Prostate gland (tissue), 2 donors: ENCODE data around the gene KIF18A. TPM values are rescaled to one million over a fixed set of nuclear protein-coding genes. Genes with fewer than 3 reads are reported as not detected.

Experiments
- DNase-seq: peaks from one replicate; pipeline ENCODE4 v3.0.0-alpha.2; 2019; ENCODE audit warnings: low spot score
- H3K27ac ChIP-seq, 2 donors: fragments of 200-600 bp; sonication (generic); 2 replicates each; pipeline ENCODE4 v1.5.1; 2017 to 2019
- H3K27me3 ChIP-seq: fragments of 200-600 bp; sonication (generic); replicated peaks from 2 replicates; pipeline ENCODE4 v1.5.1; 2019; ENCODE audit not compliant: insufficient read depth
- H3K36me3 ChIP-seq, 2 donors: fragments of 200-600 bp; sonication (generic); 1 replicate in 1 of 2; 2 replicates in 1 of 2; pipeline versions ENCODE4 v1.5.1 to v1.8.1; 2017 to 2019
- H3K4me1 ChIP-seq: fragments of 200-600 bp; sonication (generic); replicated peaks from 2 replicates; pipeline ENCODE4 v1.5.1; 2019
- H3K4me3 ChIP-seq, 2 donors: fragments of 200-600 bp; sonication (generic); 2 replicates each; pipeline ENCODE4 v1.5.1; 2017 to 2019
- H3K9me3 ChIP-seq: fragments of 200-600 bp; sonication (generic); 2 replicates; pipeline ENCODE4 v1.5.1; 2017
- CTCF ChIP-seq, 4 experiments: fragments of 200-600 bp in 2 of 4; fragments of 450-650 bp in 2 of 4; sonication (generic) in 2 of 4; IDR thresholded peaks; 1 replicate in 3 of 4; 2 replicates in 1 of 4; pipeline ENCODE4 v1.5.1; 2016 to 2019; ENCODE audit warnings: antibody characterized with exemption in 4 of 4, mild to moderate bottlenecking in 2 of 4, moderate library complexity in 2 of 4
- POLR2A ChIP-seq: fragments of 450-650 bp; IDR thresholded peaks from one replicate; pipeline ENCODE4 v1.6.1; 2016; ENCODE audit warnings: antibody characterized with exemption, mild to moderate bottlenecking
- POLR2AphosphoS5 ChIP-seq: sonication (generic); formaldehyde crosslinking; IDR thresholded peaks from one replicate; pipeline ENCODE4 v1.6.1; 2017; ENCODE audit warnings: antibody characterized with exemption
- WGBS: methylation state at CpG from one replicate; pipeline ENCODE4 v1.1.5; 2018; 5-methylcytosine and 5-hydroxymethylcytosine counted together
- intact Hi-C: fragments of 100-400 bp; cut with DNase I; formaldehyde crosslinking; loops from one replicate; pipeline ENCODE4 v1.14.2; 2022
- microRNA counts, 2 donors: library from miRNA; unstranded; fragments of <30 nt; microRNA quantifications; one replicate each; lab custom pipeline; 2016 to 2017
- microRNA-seq: library from miRNA; unstranded; fragments of <30 nt; microRNA quantifications from one replicate; pipeline ENCODE4, GENCODE V29; 2016
- small RNA-seq, 2 donors: library from RNA; depleted of rRNA; stranded (forward); fragments of <200 nt; gene quantifications; one replicate each; pipeline ENCODE3, GENCODE V24; 2016
- total RNA-seq, 2 donors: library from RNA; depleted of rRNA; stranded (reverse); fragments of >200 nt; gene quantifications; one replicate each; pipeline ENCODE4 v1.1.0, GENCODE V29; 2016

Gene KIF18A
- total RNA-seq, 2 donors from 2014 or later: 0.73 to 3.8 TPM

GRCh38 chr11:27971171-27971570 lies 136.8 kb downstream of the KIF18A start:
- Histone ChIP-seq H3K9me3 (no peaks in the 10 kb centered on the region), H3K27me3 (no peaks in the 10 kb centered on the region), H3K4me3 (no peak overlapping the region), H3K27ac (no peak overlapping the region), H3K4me1 (no peaks in the 10 kb centered on the region), H3K36me3 (no peaks in the 10 kb centered on the region)
- intact Hi-C loops: no loop called here
- TF ChIP-seq POLR2AphosphoS5: no peak
- TF ChIP-seq POLR2A: no peak
- no peak for TF ChIP-seq CTCF (IDR thresholded peaks at IDR 0.05)
- WGBS: 84% methylated on average over 3 of the region's 3 CpGs
- no peak for DNase-seq

MicroRNAs within 50 kb of the gene (microRNA counts, 767-probe panel; counts per million panel counts)
- microRNA hsa-miR-610 (lab: Ali Mortazavi, UCI): 0 to 431 counts per million in 2 donors

Small RNA genes within 50 kb of the gene (microRNA-seq; reads per million reads assigned to microRNA genes)
- gene MIR610: not detected

Small RNA genes within 50 kb of the gene (small RNA-seq; reads per million reads assigned to genes)
- gene AC023206.1 (0 reads per million in 2 donors), gene MIR610 (0 reads per million in 2 donors)

Other genes starting within 250 kb of the KIF18A start
- 10 to 100 TPM in 1 of 2 donors, 1 to 10 TPM in 1; 8.8 to 16.8 TPM for gene METTL15, start 232 bp upstream of the KIF18A start, total RNA-seq